Type B pancreatic cell (in vitro differentiated cells): ENCODE measurements around the gene MAPK8IP2. TPM values are rescaled to one million over a fixed set of nuclear protein-coding genes. Genes with fewer than 3 reads are reported as not detected.
A peak's percentile ranks its signal among the peaks of the same experiment; 100 is the strongest.

Source experiments
- DNase-seq: peaks from one replicate; pipeline ENCODE4 v3.0.0; 2021; ENCODE audit warnings: mixed read lengths; ENCODE audit not compliant: unreplicated experiment; ENCODE audit errors: extremely low spot score
- H3K27ac Mint-ChIP-seq: 2 replicates; pipeline ENCODE4 v1.8.0; 2021; ENCODE audit warnings: mild to moderate bottlenecking, mixed read lengths
- H3K27me3 Mint-ChIP-seq: 2 replicates; pipeline ENCODE4 v1.8.0; 2021; ENCODE audit warnings: mixed read lengths
- H3K36me3 Mint-ChIP-seq: 2 replicates; pipeline ENCODE4 v1.8.0; 2021; ENCODE audit warnings: mixed read lengths
- H3K4me1 Mint-ChIP-seq: one replicate; pipeline ENCODE4 v1.8.0; 2021; ENCODE audit warnings: mixed read lengths; ENCODE audit not compliant: unreplicated experiment
- H3K4me3 Mint-ChIP-seq: 2 replicates; pipeline ENCODE4 v1.8.0; 2021; ENCODE audit warnings: mild to moderate bottlenecking, mixed read lengths
- H3K9me3 Mint-ChIP-seq: 2 replicates; pipeline ENCODE4 v1.8.0; 2021; ENCODE audit warnings: mixed read lengths
- CTCF ChIP-seq: fragments of 200-600 bp; sonication (generic); conservative IDR thresholded peaks from 2 replicates; pipeline ENCODE4 v1.5.0; 2021; ENCODE audit warnings: antibody characterized with exemption, mild to moderate bottlenecking
- total RNA-seq: library from RNA; stranded (reverse); gene quantifications from 2 replicates; pipeline ENCODE4 v1.2.1, GENCODE V29; 2021; ENCODE audit warnings: low replicate concordance

Gene MAPK8IP2
- total RNA-seq, 1 donor from 2014 or later, result 16.5 TPM

- Mint-ChIP-seq H3K9me3 (no peaks in the 10 kb centered on the region), H3K36me3 (peaks cover 3% of the 10 kb centered on the region), H3K27me3 (no peaks in the 10 kb centered on the region), H3K4me3 (peak overlapping the region; percentile 91), H3K4me1 (peaks cover 6% of the 10 kb centered on the region), H3K27ac (no peak overlapping the region)
- TF ChIP-seq CTCF, result no peak
- no peak for DNase-seq
Measured at GRCh38 chr22:50584106-50585096, 16.2 kb upstream of the MAPK8IP2 start.

- peaks cover 6% of the 10 kb centered on the region for H3K4me1 Mint-ChIP-seq
- H3K36me3 Mint-ChIP-seq, result no peaks in the 10 kb centered on the region
- H3K27ac Mint-ChIP-seq, result no peak overlapping the region
- peak overlapping the region; percentile 37 for H3K4me3 Mint-ChIP-seq
- no peak for TF ChIP-seq CTCF
- no peaks in the 10 kb centered on the region for H3K9me3 Mint-ChIP-seq
- no peaks in the 10 kb centered on the region for H3K27me3 Mint-ChIP-seq
- no peak for DNase-seq
Measured at GRCh38 chr22:50585238-50585637, 15.4 kb upstream of the MAPK8IP2 start.

GRCh38 chr22:50585781-50586180, 14.8 kb upstream of the MAPK8IP2 start:
- no peak for TF ChIP-seq CTCF
- Mint-ChIP-seq H3K27me3 (no peaks in the 10 kb centered on the region), H3K4me3 (no peak overlapping the region), H3K27ac (no peak overlapping the region), H3K4me1 (peaks cover 6% of the 10 kb centered on the region), H3K36me3 (no peaks in the 10 kb centered on the region), H3K9me3 (no peaks in the 10 kb centered on the region)
- no peak for DNase-seq

GRCh38 chr22:50586416-50586815, 14.2 kb upstream of the MAPK8IP2 start:
- no peak overlapping the region for H3K27ac Mint-ChIP-seq
- H3K27me3 Mint-ChIP-seq, result no peaks in the 10 kb centered on the region
- H3K4me1 Mint-ChIP-seq, result peaks cover 6% of the 10 kb centered on the region
- DNase-seq, result no peak
- H3K36me3 Mint-ChIP-seq, result no peaks in the 10 kb centered on the region
- H3K4me3 Mint-ChIP-seq, result peak overlapping the region; percentile 25
- TF ChIP-seq CTCF, result no peak
- H3K9me3 Mint-ChIP-seq, result no peaks in the 10 kb centered on the region

GRCh38 chr22:50587407-50587806, 13.2 kb upstream of the MAPK8IP2 start:
- Mint-ChIP-seq H3K27ac (no peak overlapping the region), H3K36me3 (no peaks in the 10 kb centered on the region), H3K9me3 (no peaks in the 10 kb centered on the region), H3K4me3 (no peak overlapping the region), H3K4me1 (peaks cover 6% of the 10 kb centered on the region), H3K27me3 (no peaks in the 10 kb centered on the region)
- no peak for TF ChIP-seq CTCF
- DNase-seq, result no peak
